Erythroblast (primary cell): ENCODE data around the gene NRG2.

Experiments
- GATA1 ChIP-seq: IDR thresholded peaks from 2 replicates; pipeline ENCODE4 v1.6.1; 2011; ENCODE audit warnings: low read depth, mild to moderate bottlenecking, control low read depth, low read length, moderate library complexity
- POLR2A ChIP-seq: IDR thresholded peaks from 2 replicates; pipeline ENCODE4 v1.6.1; 2011; ENCODE audit warnings: mild to moderate bottlenecking, low read length

GRCh38 chr5:140038373-140038957 is 4.6 kb downstream of the NRG2 start:
- TF ChIP-seq GATA1: no peak
- TF ChIP-seq POLR2A: no peak
